ENCODE data around the gene GNA14.
"Not testable (repeated sequence)": the region's sequence is repeated elsewhere in the genome, so short reads cannot be mapped to it uniquely, and the experiment has no call there.

Gene GNA14

GRCh38 chr9:77640741-77641580 lies 7.2 kb downstream of the GNA14 start:
- DNase-seq, result no peak

- DNase-seq, result no peak
Observed at GRCh38 chr9:77632652-77633051, 15.5 kb downstream of the GNA14 start.

GRCh38 chr9:77628864-77629263 lies 19.3 kb downstream of the GNA14 start:
- DNase-seq, result not testable (repeated sequence)

GRCh38 chr9:77616191-77616590 lies 31.9 kb downstream of the GNA14 start:
- DNase-seq, result no peak

- no peak for DNase-seq
Observed at GRCh38 chr9:77614645-77615044, 33.5 kb downstream of the GNA14 start.

GRCh38 chr9:77606526-77606925 lies 41.6 kb downstream of the GNA14 start:
- DNase-seq, result no peak

- no peak for DNase-seq
Observed at GRCh38 chr9:77605449-77606220, 42.5 kb downstream of the GNA14 start.

- no peak for DNase-seq
Observed at GRCh38 chr9:77604316-77604715, 43.8 kb downstream of the GNA14 start.

- DNase-seq, result no peak
Observed at GRCh38 chr9:77602852-77603251, 45.3 kb downstream of the GNA14 start.

GRCh38 chr9:77601476-77602099 lies 46.5 kb downstream of the GNA14 start:
- DNase-seq, result no peak

- DNase-seq, result no peak
Observed at GRCh38 chr9:77600810-77601209, 47.3 kb downstream of the GNA14 start.

- no peak for DNase-seq
Observed at GRCh38 chr9:77599492-77599891, 48.6 kb downstream of the GNA14 start.

- DNase-seq, result no peak
Observed at GRCh38 chr9:77598991-77599390, 49.1 kb downstream of the GNA14 start.

GRCh38 chr9:77598524-77598923 lies 49.6 kb downstream of the GNA14 start:
- DNase-seq, result no peak

GRCh38 chr9:77597057-77597456 lies 51.1 kb downstream of the GNA14 start:
- DNase-seq, result no peak

GRCh38 chr9:77595426-77596095 lies 52.6 kb downstream of the GNA14 start:
- DNase-seq, result no peak

GRCh38 chr9:77594963-77595362 lies 53.2 kb downstream of the GNA14 start:
- no peak for DNase-seq

- DNase-seq, result no peak
Observed at GRCh38 chr9:77593528-77593927, 54.6 kb downstream of the GNA14 start.

- DNase-seq, result no peak
Observed at GRCh38 chr9:77592476-77592875, 55.6 kb downstream of the GNA14 start.

GRCh38 chr9:77589046-77589795 lies 58.9 kb downstream of the GNA14 start:
- no peak for DNase-seq

GRCh38 chr9:77588271-77588937 lies 59.7 kb downstream of the GNA14 start:
- DNase-seq, result no peak

- no peak for DNase-seq
Observed at GRCh38 chr9:77587851-77588250, 60.3 kb downstream of the GNA14 start.

Data from stimulated activated CD4-positive, alpha-beta T cell treated with anti-CD3 and anti-CD28 coated beads, Interleukin-1b, Interleukin-23, amount 100 ng/mL, for 48 hours (primary cell).